GM23248 (cell line): Measurements from ENCODE around the gene GNA14.

Source experiments
- EZH2 ChIP-seq: fragments of 200-600 bp; sonication (generic); IDR thresholded peaks from 2 replicates; pipeline ENCODE4 v1.6.1; 2018; ENCODE audit warnings: antibody characterized with exemption, mild to moderate bottlenecking; ENCODE audit not compliant: insufficient read depth, poor library complexity, severe bottlenecking
- EZH2phosphoT487 ChIP-seq: fragments of 200-600 bp; sonication (generic); IDR thresholded peaks from 2 replicates; pipeline ENCODE4 v1.6.1; 2018; ENCODE audit warnings: antibody characterized with exemption, moderate library complexity, mild to moderate bottlenecking, low read depth; ENCODE audit not compliant: insufficient read depth

GRCh38 chr9:77677397-77677796, 29.3 kb upstream of the GNA14 start:
- TF ChIP-seq EZH2phosphoT487 (no peak), EZH2 (no peak)
